Activated naive CD8-positive, alpha-beta T cell treated with anti-CD3 and anti-CD28 coated beads for 36 hours (primary cell): ENCODE measurements around the gene CLDN25. TPM values are rescaled to one million over a fixed set of nuclear protein-coding genes. Genes with fewer than 3 reads are reported as not detected.
"Not testable (repeated sequence)": the region's sequence is repeated elsewhere in the genome, so short reads cannot be mapped to it uniquely, and the experiment has no call there.

ENCODE experiments used
- DNase-seq: peaks from one replicate; pipeline ENCODE4 v3.0.0; 2021
- H3K27ac Mint-ChIP-seq: one replicate; pipeline ENCODE4 v1.8.0; 2022; ENCODE audit warnings: mild to moderate bottlenecking, moderate library complexity, mixed read lengths
- H3K27me3 Mint-ChIP-seq: one replicate; pipeline ENCODE4 v1.8.0; 2022; ENCODE audit warnings: mild to moderate bottlenecking, mixed read lengths
- H3K36me3 Mint-ChIP-seq: one replicate; pipeline ENCODE4 v1.8.0; 2021; ENCODE audit warnings: mild to moderate bottlenecking, mixed read lengths
- H3K4me1 Mint-ChIP-seq: one replicate; pipeline ENCODE4 v1.8.0; 2021; ENCODE audit warnings: mixed read lengths
- H3K4me3 Mint-ChIP-seq: one replicate; pipeline ENCODE4 v1.8.0; 2022; ENCODE audit warnings: mild to moderate bottlenecking, moderate library complexity, mixed read lengths
- H3K9me3 Mint-ChIP-seq: one replicate; pipeline ENCODE4 v1.8.0; 2022; ENCODE audit warnings: mixed read lengths
- total RNA-seq, 2 experiments: library from RNA; stranded (reverse); gene quantifications; one replicate each; pipeline ENCODE4 v1.2.3, GENCODE V29; 2021

CLDN25 gene
- total RNA-seq, 2 experiments from 2014 or later: not detected

DNA sequence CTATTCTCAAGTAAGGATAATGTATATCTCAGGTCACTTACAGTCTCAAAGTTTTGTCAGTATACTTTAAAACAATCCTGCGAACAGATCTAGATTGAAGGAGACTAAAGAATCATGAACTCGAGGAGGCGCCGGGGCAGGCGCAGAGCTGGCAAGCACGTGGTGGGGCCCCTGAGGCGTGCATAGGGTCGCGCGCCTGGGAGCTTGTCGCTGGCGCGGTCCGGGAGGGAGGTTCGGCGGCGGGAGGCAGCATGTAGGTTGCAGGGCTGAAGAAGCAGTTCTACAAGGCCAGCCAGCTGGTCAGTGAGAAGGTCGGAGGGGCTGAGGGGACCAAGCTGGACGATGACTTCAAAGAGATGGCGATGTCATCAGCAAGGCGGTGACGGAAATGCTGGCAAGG, 9.4 kb downstream of the CLDN25 start:
- not testable (repeated sequence) for H3K36me3 Mint-ChIP-seq, H3K4me1 Mint-ChIP-seq, H3K9me3 Mint-ChIP-seq, H3K4me3 Mint-ChIP-seq, DNase-seq, H3K27ac Mint-ChIP-seq
- peaks cover 20% of the 10 kb centered on the region for H3K27me3 Mint-ChIP-seq

DNA sequence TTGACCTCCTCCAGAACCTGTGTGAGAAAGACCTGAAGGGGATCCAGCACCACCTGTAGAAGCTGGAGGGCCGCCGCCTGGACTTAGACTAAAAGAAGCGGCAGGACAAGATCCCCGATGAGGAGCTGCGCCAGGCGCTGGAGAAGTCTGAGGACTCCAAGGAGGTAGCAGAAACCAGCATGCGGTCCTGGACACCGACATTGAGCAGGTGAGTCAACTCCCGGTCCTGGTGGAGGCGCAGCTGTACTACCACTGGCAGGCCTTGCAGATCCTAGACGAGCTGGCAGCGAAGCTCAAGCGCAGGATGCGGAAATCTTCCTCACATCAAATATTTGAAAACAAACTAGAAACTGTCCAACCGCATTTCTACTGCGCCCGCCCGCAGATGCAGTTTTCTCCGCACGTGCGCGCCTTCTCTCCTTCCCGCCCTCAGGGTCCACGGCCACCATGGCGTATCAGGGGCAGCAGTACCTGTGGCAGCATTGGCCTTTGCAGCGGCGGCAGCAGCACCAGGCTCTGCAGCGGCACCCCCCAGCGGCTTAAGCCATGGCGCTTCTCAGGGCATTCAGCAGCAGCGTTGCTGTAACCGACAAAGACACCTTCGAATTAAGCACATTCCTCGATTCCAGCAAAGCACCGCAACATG, 10.2 kb downstream of the CLDN25 start:
- H3K4me1 Mint-ChIP-seq: no peaks in the 10 kb centered on the region
- peaks cover 20% of the 10 kb centered on the region for H3K27me3 Mint-ChIP-seq
- no peaks in the 10 kb centered on the region for H3K36me3 Mint-ChIP-seq
- no peak overlapping the region for H3K27ac Mint-ChIP-seq
- DNase-seq: no peak
- no peaks in the 10 kb centered on the region for H3K9me3 Mint-ChIP-seq
- H3K4me3 Mint-ChIP-seq: no peak overlapping the region

DNA sequence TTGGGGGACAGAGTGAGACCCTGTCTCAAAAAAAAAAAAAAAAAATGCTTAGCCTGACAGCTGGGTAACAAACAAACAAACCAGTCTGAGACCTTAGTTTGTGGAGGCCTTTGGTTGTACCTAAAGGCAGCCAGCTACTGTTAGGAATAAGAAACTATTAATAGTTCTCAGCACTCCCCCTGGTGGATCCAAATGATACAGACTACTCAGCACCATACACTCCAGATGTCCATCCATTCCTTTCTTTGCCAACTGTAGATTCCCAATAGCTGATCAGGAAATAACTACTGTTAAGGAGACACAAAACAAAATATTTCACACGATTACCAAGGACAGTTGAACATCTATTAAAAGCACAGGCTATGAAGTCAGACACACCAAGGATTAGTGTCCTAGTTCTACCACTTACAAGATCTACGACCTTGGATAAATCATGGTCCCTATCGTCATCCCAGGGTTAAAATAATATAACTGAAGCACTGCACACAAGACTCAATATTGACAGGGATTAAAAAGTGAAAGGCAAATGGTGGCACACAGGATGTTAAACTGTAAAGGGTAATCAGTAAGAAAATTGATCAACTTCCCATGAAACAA, 17.2 kb downstream of the CLDN25 start:
- H3K4me3 Mint-ChIP-seq: no peak overlapping the region
- H3K27ac Mint-ChIP-seq: no peak overlapping the region
- H3K27me3 Mint-ChIP-seq: no peaks in the 10 kb centered on the region
- H3K4me1 Mint-ChIP-seq: no peaks in the 10 kb centered on the region
- H3K9me3 Mint-ChIP-seq: no peaks in the 10 kb centered on the region
- peaks cover 12% of the 10 kb centered on the region for H3K36me3 Mint-ChIP-seq
- no peak for DNase-seq

DNA sequence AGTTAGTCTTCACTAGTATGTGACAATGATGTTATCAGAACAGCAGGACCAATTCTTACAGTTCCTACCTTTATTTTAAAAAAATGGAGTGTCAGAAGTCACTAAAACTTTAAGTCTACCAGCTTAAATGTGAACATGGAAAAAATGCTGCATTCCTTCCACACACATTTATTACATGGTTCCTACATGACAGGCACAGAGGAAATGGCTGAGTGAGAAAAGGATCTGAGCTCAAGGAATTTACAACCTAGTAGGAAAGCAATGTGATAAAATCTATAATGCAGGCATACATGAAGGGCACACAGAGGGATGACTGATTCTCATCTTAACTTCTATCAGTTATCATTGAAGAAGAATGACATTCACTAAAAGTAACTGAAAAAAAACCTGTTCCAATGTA, 23.0 kb downstream of the CLDN25 start:
- Mint-ChIP-seq H3K4me3 (no peak overlapping the region), H3K4me1 (no peaks in the 10 kb centered on the region), H3K36me3 (peaks cover 19% of the 10 kb centered on the region)

GRCh38 chr11:113805640-113806039, 26.0 kb downstream of the CLDN25 start:
- no peak for DNase-seq
- Mint-ChIP-seq H3K4me3 (no peak overlapping the region), H3K27me3 (no peaks in the 10 kb centered on the region), H3K9me3 (no peaks in the 10 kb centered on the region), H3K4me1 (no peaks in the 10 kb centered on the region), H3K27ac (no peak overlapping the region), H3K36me3 (peaks cover 14% of the 10 kb centered on the region)

More for the DNA sequence above, 23.0 kb downstream of the CLDN25 start:
- Mint-ChIP-seq H3K27ac (no peak overlapping the region), H3K9me3 (no peaks in the 10 kb centered on the region), H3K27me3 (no peaks in the 10 kb centered on the region)
- no peak for DNase-seq

DNA sequence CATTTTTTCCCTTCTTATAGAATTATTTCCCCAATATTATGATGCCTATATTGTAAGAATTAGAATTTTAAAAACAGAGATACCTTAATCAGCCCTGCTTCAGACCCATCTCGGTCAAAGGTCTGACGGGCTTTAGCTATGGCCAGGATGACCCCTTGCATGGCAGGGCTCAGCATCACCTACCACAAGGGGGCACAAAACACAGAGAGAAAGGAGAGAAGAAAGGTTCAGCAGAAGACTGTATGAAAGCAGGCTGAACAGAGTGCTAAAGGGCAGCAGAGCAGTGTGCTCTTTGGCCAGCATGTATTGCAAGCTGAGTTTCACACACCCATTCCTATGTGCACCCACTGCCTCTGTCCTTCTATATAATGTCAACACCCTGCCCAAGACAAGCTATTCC, 26.8 kb downstream of the CLDN25 start:
- no peaks in the 10 kb centered on the region for H3K4me1 Mint-ChIP-seq
- H3K9me3 Mint-ChIP-seq: no peaks in the 10 kb centered on the region
- no peak for DNase-seq
- no peak overlapping the region for H3K27ac Mint-ChIP-seq
- no peaks in the 10 kb centered on the region for H3K27me3 Mint-ChIP-seq
- no peak overlapping the region for H3K4me3 Mint-ChIP-seq
- peaks cover 12% of the 10 kb centered on the region for H3K36me3 Mint-ChIP-seq

- Mint-ChIP-seq H3K27me3 (no peaks in the 10 kb centered on the region), H3K4me3 (no peak overlapping the region), H3K9me3 (no peaks in the 10 kb centered on the region), H3K27ac (no peak overlapping the region), H3K36me3 (peaks cover 9% of the 10 kb centered on the region), H3K4me1 (no peaks in the 10 kb centered on the region)
- no peak for DNase-seq
These were observed 29.3 kb downstream of the CLDN25 start for GRCh38 chr11:113808931-113809330.

DNA sequence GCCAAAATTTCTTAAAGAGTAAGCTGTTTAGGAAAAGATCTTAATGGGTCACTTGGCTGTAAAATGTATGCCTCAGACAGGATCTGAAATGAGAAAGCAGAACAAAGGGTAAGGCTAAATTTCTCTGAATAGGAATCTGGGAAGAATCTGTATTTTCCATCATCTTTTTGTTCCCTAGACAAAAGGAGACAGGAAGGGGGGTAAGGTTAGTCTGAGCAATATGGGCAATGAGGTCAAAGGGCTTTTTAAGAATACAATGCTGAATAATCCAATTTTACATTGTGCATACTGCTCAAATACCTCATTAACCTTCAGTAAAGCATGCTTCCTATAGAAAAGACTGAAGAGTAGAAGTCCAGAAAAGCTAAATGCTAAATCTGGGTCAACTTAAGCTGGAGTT, 34.6 kb downstream of the CLDN25 start:
- peaks cover 8% of the 10 kb centered on the region for H3K36me3 Mint-ChIP-seq
- no peaks in the 10 kb centered on the region for H3K4me1 Mint-ChIP-seq
- no peak overlapping the region for H3K27ac Mint-ChIP-seq
- DNase-seq: no peak
- H3K27me3 Mint-ChIP-seq: no peaks in the 10 kb centered on the region
- H3K9me3 Mint-ChIP-seq: no peaks in the 10 kb centered on the region
- H3K4me3 Mint-ChIP-seq: no peak overlapping the region

DNA sequence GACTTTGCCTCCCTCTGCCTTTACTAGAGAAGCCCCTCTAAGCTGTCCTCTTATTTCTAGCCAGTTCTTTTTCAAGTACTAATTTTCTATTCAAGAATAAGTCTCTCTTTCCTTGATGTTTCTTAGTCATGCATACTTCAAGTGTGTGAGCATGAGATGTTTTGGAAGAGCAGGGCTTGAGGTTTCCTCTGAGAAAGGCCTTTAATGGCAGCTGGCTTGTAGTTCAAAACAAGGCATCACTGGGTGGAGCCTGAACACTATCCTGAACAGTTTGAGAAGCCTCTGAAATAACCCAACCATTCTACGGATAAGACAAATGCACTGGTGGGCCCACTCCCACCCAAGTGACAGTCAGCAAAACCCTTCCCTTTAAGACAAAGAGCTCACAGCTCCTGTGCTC, 37.6 kb downstream of the CLDN25 start:
- DNase-seq: no peak
- Mint-ChIP-seq H3K4me3 (no peak overlapping the region), H3K27ac (no peak overlapping the region), H3K27me3 (no peaks in the 10 kb centered on the region), H3K4me1 (no peaks in the 10 kb centered on the region), H3K9me3 (no peaks in the 10 kb centered on the region), H3K36me3 (peaks cover 19% of the 10 kb centered on the region)

- DNase-seq: no peak
- H3K4me1 Mint-ChIP-seq: no peaks in the 10 kb centered on the region
- H3K9me3 Mint-ChIP-seq: no peaks in the 10 kb centered on the region
- H3K4me3 Mint-ChIP-seq: no peak overlapping the region
- H3K27me3 Mint-ChIP-seq: no peaks in the 10 kb centered on the region
- H3K36me3 Mint-ChIP-seq: peaks cover 19% of the 10 kb centered on the region
- H3K27ac Mint-ChIP-seq: no peak overlapping the region
These were observed 38.0 kb downstream of the CLDN25 start for GRCh38 chr11:113817626-113818025.

GRCh38 chr11:113818426-113818825, 38.8 kb downstream of the CLDN25 start:
- Mint-ChIP-seq H3K27ac (no peak overlapping the region), H3K36me3 (peaks cover 21% of the 10 kb centered on the region), H3K4me1 (no peaks in the 10 kb centered on the region), H3K4me3 (no peak overlapping the region), H3K9me3 (no peaks in the 10 kb centered on the region), H3K27me3 (no peaks in the 10 kb centered on the region)
- DNase-seq: no peak

- no peaks in the 10 kb centered on the region for H3K9me3 Mint-ChIP-seq
- no peaks in the 10 kb centered on the region for H3K4me1 Mint-ChIP-seq
- no peak overlapping the region for H3K27ac Mint-ChIP-seq
- H3K4me3 Mint-ChIP-seq: no peak overlapping the region
- no peaks in the 10 kb centered on the region for H3K27me3 Mint-ChIP-seq
- DNase-seq: no peak
- H3K36me3 Mint-ChIP-seq: peaks cover 11% of the 10 kb centered on the region
These were observed 47.9 kb downstream of the CLDN25 start for GRCh38 chr11:113827477-113827876.

GRCh38 chr11:113828191-113828590, 48.6 kb downstream of the CLDN25 start:
- no peak for DNase-seq
- H3K27ac Mint-ChIP-seq: no peak overlapping the region
- peaks cover 8% of the 10 kb centered on the region for H3K36me3 Mint-ChIP-seq
- no peaks in the 10 kb centered on the region for H3K9me3 Mint-ChIP-seq
- H3K27me3 Mint-ChIP-seq: no peaks in the 10 kb centered on the region
- no peaks in the 10 kb centered on the region for H3K4me1 Mint-ChIP-seq
- H3K4me3 Mint-ChIP-seq: no peak overlapping the region

- Mint-ChIP-seq H3K27ac (no peak overlapping the region), H3K4me3 (no peak overlapping the region), H3K36me3 (peaks cover 8% of the 10 kb centered on the region), H3K4me1 (no peaks in the 10 kb centered on the region), H3K9me3 (no peaks in the 10 kb centered on the region), H3K27me3 (no peaks in the 10 kb centered on the region)
- DNase-seq: no peak
These were observed 50.2 kb downstream of the CLDN25 start for GRCh38 chr11:113829751-113830150.
